SH-SY5Y (cell line): ENCODE measurements around the gene CDH20.

Source experiments
- GATA2 ChIP-seq: IDR thresholded peaks from 2 replicates; pipeline ENCODE4 v1.6.1; 2011; ENCODE audit warnings: mild to moderate bottlenecking, low read depth, low read length
- GATA3 ChIP-seq: IDR thresholded peaks from 2 replicates; pipeline ENCODE4 v1.6.1; 2011; ENCODE audit warnings: low read depth, mild to moderate bottlenecking, low read length, moderate library complexity

DNA sequence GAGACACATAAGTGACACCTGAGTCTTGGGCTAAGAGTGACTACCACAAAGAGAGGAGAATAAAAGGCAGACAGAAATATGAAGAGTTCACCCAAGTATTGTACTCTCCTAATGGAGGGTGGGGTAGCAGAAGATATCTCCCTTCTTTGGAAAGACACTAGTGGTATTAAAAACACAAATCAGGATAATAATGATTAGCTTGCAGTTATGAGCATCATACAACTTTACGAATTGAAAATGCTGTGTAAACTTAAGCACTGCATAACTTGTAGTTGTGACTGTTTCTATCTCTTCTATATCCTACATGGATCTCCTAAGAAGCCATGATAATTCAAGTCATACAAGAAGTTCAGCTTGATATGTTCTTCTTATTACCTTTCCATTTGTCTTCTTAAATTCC is 38.1 kb upstream of the CDH20 start:
- no peak for TF ChIP-seq GATA3
- no peak for TF ChIP-seq GATA2
